Measurements from ENCODE around the gene AKR1B15. TPM values are rescaled to one million over a fixed set of nuclear protein-coding genes. Genes with fewer than 3 reads are reported as not detected.

The AKR1B15 gene
- total RNA-seq, 1 experiment from 2014 or later = not detected

GRCh38 chr7:134552105-134552504, 3.2 kb downstream of the AKR1B15 start:
- Mint-ChIP-seq H3K27me3 (ENCODE audit: insufficient read depth, unreplicated experiment) (peaks cover 11% of the 10 kb centered on the region), H3K9me3 (ENCODE audit: unreplicated experiment) (no peaks in the 10 kb centered on the region), H3K36me3 (ENCODE audit: insufficient read depth, unreplicated experiment) (no peaks in the 10 kb centered on the region), H3K4me3 (ENCODE audit: unreplicated experiment) (no peak overlapping the region), H3K4me1 (ENCODE audit: low read depth, unreplicated experiment) (no peaks in the 10 kb centered on the region), H3K27ac (ENCODE audit: unreplicated experiment) (no peak overlapping the region)
- CTCF ChIA-PET = interaction anchor here (1.1 to 2.4 kb wide), 2 partner anchors 17 to 120 kb away, joined by 3 to 10 read pairs; no protein-coding TSS in a partner anchor
- Histone ChIP-seq H3K27me3 (replicated peaks; ENCODE audit: control insufficient read depth, insufficient read depth, low read length) (no peaks in the 10 kb centered on the region), H3K9me3 (no peaks in the 10 kb centered on the region; the same call in 1 of the 2 replicates), H3K36me3 (ENCODE audit: control insufficient read depth, insufficient read depth, low read length) (no peaks in the 10 kb centered on the region), H3K4me1 (no peaks in the 10 kb centered on the region), H3K4me3 (ENCODE audit: low read depth, low read length) (no peak overlapping the region)
- POLR2A ChIA-PET = no interaction called here
- DNase-seq = no peak
- no peak for TF ChIP-seq CTCF (IDR thresholded peaks at IDR 0.05; ENCODE audit: insufficient read depth in 1 of 2, low read depth in 1 of 2, low read length in 1 of 2, severe bottlenecking in 1 of 2, unreplicated experiment in 1 of 2)
- no TSS peak for BruUV-seq (replicated peaks)
- intact Hi-C loops (cut with micrococcal nuclease; ENCODE audit: unreplicated experiment) = no loop called here

- Histone ChIP-seq H3K4me1 (no peaks in the 10 kb centered on the region), H3K4me3 (ENCODE audit: low read depth, low read length) (no peak overlapping the region), H3K36me3 (ENCODE audit: control insufficient read depth, insufficient read depth, low read length) (no peaks in the 10 kb centered on the region), H3K9me3 (no peaks in the 10 kb centered on the region; the same call in 1 of the 2 replicates), H3K27me3 (replicated peaks; ENCODE audit: control insufficient read depth, insufficient read depth, low read length) (no peaks in the 10 kb centered on the region)
- H3K36me3 Mint-ChIP-seq (ENCODE audit: insufficient read depth, unreplicated experiment) = no peaks in the 10 kb centered on the region
- no peak for TF ChIP-seq CTCF (IDR thresholded peaks at IDR 0.05; ENCODE audit: insufficient read depth in 1 of 2, low read depth in 1 of 2, low read length in 1 of 2, severe bottlenecking in 1 of 2, unreplicated experiment in 1 of 2)
- H3K27me3 Mint-ChIP-seq (ENCODE audit: insufficient read depth, unreplicated experiment) = peaks cover 11% of the 10 kb centered on the region
- ChIA-PET POLR2A (no interaction called here), CTCF (no interaction called here)
- no peak overlapping the region for H3K27ac Mint-ChIP-seq (ENCODE audit: unreplicated experiment)
- no peaks in the 10 kb centered on the region for H3K9me3 Mint-ChIP-seq (ENCODE audit: unreplicated experiment)
- DNase-seq = peak in 1 of 2 experiments; percentile 11
- BruUV-seq (replicated peaks) = no TSS peak
- H3K4me1 Mint-ChIP-seq (ENCODE audit: low read depth, unreplicated experiment) = no peaks in the 10 kb centered on the region
- intact Hi-C loops (cut with micrococcal nuclease; ENCODE audit: unreplicated experiment) = no loop called here
- no peak overlapping the region for H3K4me3 Mint-ChIP-seq (ENCODE audit: unreplicated experiment)
These were observed 5.1 kb downstream of the AKR1B15 start for GRCh38 chr7:134553976-134554375.

- Mint-ChIP-seq H3K27ac (ENCODE audit: unreplicated experiment) (no peak overlapping the region), H3K9me3 (ENCODE audit: unreplicated experiment) (no peaks in the 10 kb centered on the region), H3K4me3 (ENCODE audit: unreplicated experiment) (no peak overlapping the region), H3K27me3 (ENCODE audit: insufficient read depth, unreplicated experiment) (peaks cover 8% of the 10 kb centered on the region), H3K4me1 (ENCODE audit: low read depth, unreplicated experiment) (no peaks in the 10 kb centered on the region), H3K36me3 (ENCODE audit: insufficient read depth, unreplicated experiment) (no peaks in the 10 kb centered on the region)
- no peak for DNase-seq
- Histone ChIP-seq H3K9me3 (no peaks in the 10 kb centered on the region; the same call in 1 of the 2 replicates), H3K36me3 (ENCODE audit: control insufficient read depth, insufficient read depth, low read length) (no peaks in the 10 kb centered on the region), H3K4me3 (ENCODE audit: low read depth, low read length) (no peak overlapping the region), H3K4me1 (no peaks in the 10 kb centered on the region), H3K27me3 (replicated peaks; ENCODE audit: control insufficient read depth, insufficient read depth, low read length) (no peaks in the 10 kb centered on the region)
- no peak for TF ChIP-seq CTCF (IDR thresholded peaks at IDR 0.05; ENCODE audit: insufficient read depth in 1 of 2, low read depth in 1 of 2, low read length in 1 of 2, severe bottlenecking in 1 of 2, unreplicated experiment in 1 of 2)
- no TSS peak for BruUV-seq (replicated peaks)
- intact Hi-C loops (cut with micrococcal nuclease; ENCODE audit: unreplicated experiment) = no loop called here
- ChIA-PET POLR2A (interaction anchor here (0.5 kb wide), 1 partner anchor 50 kb away, joined by 3 read pairs; no protein-coding TSS in a partner anchor), CTCF (no interaction called here)
These were observed 5.6 kb downstream of the AKR1B15 start for GRCh38 chr7:134554417-134554966.

All from Caco-2 (cell line).